Stimulated activated CD8-positive, alpha-beta memory T cell treated with anti-CD3 and anti-CD28 coated beads, Interleukin-12 subunit alpha, Interleukin-12 subunit beta, amount 100 ng/mL, for 24 hours (primary cell): ENCODE results near the gene UNC79.

Experiments used
- DNase-seq: peaks from one replicate; pipeline ENCODE4 v3.0.0-alpha.2; 2020; ENCODE audit errors: extremely low read depth

UNC79 gene

DNA sequence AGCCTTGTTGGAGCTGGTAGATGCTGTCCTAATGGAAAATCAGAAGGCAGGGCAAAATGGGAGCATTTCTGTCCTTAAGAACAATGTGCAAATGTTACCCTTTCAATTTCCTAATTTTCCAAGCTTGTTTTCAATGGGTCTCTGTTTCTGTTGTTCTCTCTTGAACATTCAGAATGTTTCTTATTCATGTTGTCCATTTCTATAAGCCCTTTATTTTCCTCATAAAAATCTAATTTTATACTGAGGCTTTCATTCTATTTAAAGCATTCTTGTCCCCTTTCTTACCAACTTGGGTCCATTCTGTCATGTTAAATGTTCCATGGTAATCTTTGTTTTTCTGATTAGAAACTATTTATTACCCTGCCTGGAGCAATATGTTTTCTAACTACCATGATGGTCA is 232.6 kb downstream of the UNC79 start:
- DNase-seq, result no peak

- DNase-seq, result no peak
Measured at GRCh38 chr14:93665169-93665568, 234.4 kb downstream of the UNC79 start.

- DNase-seq, result no peak
Measured at GRCh38 chr14:93669632-93670031, 238.9 kb downstream of the UNC79 start.

DNA sequence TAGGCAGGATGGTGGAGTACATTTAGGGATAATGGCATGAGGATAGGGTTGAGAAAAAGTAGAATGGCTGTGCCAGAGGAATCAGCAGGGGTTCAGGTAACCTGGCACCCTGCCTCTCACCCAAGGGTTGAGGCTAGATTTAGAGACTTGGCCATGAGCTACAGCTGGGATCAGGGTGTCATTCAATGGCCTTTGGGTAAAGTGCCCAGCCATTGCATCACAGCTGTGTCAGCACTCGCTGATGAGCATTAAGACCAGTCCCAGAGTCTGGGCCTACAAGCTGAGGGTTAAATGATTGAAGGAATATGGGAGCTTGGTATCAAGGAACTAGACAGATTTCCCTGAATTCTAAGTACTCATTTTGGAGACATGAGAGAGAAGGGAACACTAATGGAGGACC is 243.6 kb downstream of the UNC79 start:
- no peak for DNase-seq

DNA sequence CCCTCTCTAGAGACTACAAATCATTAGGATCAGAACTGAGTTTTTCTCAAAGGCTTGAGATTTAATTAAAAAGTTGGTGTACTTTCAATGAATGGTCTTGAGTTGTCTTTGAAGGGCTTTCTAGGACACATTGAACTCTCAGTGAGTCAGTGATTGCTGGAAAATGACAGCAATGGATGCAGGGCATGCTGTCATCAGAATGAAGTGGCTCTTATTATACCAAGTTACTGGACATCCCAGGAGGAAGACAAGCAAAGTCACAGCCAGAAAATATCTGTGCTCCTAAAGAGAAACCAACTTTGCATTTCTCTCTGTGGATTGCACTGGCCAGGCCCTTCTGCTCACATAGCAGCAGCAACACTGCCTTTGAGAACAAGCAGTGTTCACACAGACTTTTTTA is 244.9 kb downstream of the UNC79 start:
- no peak for DNase-seq

- no peak for DNase-seq
Measured at GRCh38 chr14:93676416-93676958, 245.7 kb downstream of the UNC79 start.

GRCh38 chr14:93682459-93682858 is 251.7 kb downstream of the UNC79 start:
- no peak for DNase-seq

- DNase-seq, result no peak
Measured at GRCh38 chr14:93683226-93683625, 252.5 kb downstream of the UNC79 start.

- DNase-seq, result no peak
Measured at GRCh38 chr14:93685121-93685895, 254.6 kb downstream of the UNC79 start.

GRCh38 chr14:93686268-93686667 is 255.5 kb downstream of the UNC79 start:
- DNase-seq, result no peak

DNA sequence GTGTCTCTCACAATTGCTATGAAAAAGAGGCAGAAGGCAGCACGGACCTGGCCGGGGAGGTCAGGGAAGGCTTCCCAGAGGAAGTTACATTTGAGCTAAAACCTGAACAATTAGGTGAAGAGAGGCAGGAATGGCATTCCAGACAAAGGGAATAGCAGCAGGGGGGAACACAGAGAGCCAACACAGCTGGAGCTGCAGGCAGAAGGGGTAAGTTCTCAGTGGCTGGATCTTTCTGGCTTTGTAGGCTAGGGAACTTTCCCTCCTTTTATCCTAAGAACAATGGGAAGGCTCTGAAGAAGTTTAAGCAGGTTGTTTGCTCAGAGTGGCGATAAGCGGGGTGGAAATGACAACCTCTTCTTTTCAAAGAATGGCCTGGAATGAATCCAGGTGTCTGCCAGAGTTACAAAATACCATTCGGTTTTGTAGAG is 257.5 kb downstream of the UNC79 start:
- DNase-seq, result no peak

DNA sequence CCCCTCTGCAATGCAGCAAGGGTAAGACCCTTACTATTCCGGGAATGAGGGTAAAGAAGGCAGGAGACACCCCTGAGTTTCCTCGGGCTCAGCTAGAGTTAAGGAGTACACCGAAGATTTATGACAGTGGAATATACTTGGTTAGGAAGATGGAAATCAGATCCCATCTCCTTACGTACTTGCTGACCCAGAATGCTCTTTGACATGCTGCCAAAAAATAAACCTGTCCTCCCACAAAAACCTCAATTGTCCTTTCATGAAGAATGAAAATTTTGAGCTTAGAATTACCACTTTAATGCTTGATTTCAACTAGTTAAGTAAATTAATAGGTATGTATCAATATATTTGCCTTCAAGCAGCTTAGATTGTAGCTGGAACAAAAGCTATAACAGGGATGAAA is 258.1 kb downstream of the UNC79 start:
- no peak for DNase-seq

GRCh38 chr14:93690146-93690545 is 259.4 kb downstream of the UNC79 start:
- no peak for DNase-seq

DNA sequence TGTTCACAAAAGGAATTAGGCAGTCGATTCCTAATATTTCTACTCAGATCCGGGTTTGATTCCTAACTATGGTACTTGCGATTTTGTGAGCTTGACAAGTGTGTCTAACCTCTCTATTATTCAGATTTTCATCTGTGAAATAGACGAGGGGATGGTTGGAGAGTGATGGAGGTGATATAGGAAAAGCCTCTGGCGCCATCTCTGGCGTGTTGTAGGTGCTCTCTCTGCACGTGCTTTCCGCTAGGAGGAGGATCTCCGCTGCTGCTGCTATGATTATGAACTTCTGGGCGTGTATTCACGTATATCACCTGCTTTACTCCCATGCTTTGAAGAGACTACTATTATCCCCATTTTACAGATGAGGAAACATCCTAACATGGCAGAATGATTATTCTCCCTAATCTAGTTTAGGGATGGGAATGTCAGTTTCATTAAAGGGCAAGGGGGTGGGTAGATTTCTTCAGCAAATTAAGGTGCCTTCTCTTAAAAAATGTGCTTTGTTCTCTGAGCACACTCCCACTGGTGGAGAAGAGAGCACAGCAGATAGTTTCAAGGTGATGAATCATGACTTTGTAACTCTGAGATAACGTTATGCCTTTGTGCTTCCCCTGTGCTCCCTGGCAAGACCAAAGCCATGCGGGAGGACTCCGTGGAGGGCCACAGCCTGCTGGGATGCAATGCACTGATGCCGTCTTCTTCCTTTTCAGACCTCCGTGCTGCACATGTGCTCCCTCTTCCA is 260.5 kb downstream of the UNC79 start:
- DNase-seq, result no peak

DNA sequence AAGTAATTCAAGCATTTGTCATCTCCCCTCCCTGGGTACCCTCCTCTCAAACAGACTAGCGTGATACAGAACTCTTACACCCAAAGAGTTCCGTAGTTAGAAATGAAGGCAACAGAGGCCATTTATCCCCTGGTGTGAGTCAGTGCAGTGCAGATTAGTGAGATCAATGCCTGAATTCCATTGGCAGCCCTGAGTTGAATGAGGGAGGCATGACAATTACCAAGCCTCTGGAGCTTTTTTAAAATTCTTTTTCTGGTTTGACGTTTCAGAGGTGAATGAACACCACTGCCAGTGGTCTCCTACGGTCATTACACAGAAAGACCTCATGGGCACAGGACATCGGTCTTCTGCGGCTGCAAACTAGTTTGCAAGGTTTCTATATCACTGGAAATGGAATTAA is 263.2 kb downstream of the UNC79 start:
- DNase-seq, result no peak

DNA sequence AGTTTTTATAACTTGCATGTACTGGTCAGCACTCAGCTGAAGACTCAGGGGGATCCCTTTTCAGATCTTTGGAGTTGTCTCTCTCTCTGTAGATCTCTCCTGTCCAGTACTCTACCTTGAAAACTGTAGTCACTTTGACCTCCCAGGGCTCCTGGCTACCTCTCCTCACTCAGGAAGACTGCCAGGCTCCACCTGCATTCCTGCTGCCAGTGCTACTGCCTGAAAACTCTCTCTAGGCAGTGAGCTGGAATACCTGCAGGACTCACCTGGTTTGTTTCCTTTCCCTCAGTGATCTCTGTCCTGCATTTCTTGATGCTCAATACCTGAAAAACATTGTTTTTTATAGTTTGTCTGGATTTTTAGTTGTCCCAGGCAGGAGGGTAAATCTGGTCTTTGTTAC is 270.2 kb downstream of the UNC79 start:
- DNase-seq, result no peak

- DNase-seq, result no peak
Measured at GRCh38 chr14:93701562-93701961, 270.8 kb downstream of the UNC79 start.

- no peak for DNase-seq
Measured at GRCh38 chr14:93702946-93703345, 272.2 kb downstream of the UNC79 start.

- no peak for DNase-seq
Measured at GRCh38 chr14:93703941-93704340, 273.2 kb downstream of the UNC79 start.

DNA sequence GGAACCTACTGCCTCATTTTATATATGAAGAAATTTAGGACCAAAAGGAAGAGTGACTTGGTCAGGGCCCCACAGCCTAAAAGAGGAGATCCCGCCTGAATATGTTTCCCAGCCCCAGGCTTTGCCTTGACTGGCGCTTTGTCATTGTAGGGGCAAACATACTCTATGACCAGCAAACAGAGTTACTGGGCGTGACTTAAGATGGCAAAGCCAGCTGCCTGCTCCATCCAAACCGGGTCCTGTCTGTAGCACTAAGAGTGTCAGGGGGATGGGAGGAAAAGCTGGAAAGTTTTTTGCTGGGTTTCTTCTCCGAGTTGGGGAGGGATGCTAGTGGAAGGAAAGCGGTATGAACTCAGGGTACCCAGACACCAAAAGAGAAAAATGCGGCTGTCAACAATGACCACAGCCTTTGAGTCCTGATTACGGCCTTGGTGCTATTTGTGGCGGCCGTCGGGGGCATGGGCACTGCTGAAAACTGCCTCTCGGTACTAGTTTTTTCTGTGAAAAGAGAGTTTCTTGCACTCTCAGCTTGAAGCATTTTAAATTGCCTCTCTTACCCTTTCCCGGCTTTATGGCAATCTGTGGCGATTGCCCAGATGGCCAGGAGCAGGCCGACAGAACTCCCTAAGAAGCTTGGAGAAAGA is 274.9 kb downstream of the UNC79 start:
- no peak for DNase-seq

DNA sequence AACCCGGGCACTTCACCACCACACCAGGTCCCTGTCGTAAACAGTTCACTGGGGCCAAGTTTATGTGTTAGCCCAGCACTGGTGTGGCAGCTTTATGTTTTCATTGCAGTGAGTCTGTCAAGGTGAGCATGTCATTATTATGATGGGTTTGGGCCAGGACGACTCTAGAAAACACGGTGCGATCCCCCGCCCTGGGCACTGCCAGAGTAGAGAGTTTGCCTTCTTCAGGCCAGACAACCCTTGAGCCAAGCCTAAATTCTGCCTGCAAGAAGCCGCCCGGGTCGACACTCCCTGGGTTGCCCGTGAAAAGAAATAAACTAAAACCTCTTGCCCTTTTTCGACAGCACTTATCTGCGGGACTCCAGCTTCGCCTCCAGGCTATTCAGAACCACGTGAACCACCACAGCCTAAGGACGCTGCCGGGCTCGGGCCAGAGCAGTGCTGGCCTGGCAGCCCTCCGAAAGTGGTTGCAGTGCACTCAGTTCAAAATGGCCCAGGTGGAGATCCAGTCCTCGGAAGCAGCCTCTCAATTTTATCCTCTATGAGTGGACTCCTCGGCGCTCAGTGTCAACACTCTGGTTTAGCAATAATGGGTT is 275.7 kb downstream of the UNC79 start:
- no peak for DNase-seq

- DNase-seq, result no peak
Measured at GRCh38 chr14:93707475-93707874, 276.7 kb downstream of the UNC79 start.
